ENCODE results near the gene RAB44.

DNA sequence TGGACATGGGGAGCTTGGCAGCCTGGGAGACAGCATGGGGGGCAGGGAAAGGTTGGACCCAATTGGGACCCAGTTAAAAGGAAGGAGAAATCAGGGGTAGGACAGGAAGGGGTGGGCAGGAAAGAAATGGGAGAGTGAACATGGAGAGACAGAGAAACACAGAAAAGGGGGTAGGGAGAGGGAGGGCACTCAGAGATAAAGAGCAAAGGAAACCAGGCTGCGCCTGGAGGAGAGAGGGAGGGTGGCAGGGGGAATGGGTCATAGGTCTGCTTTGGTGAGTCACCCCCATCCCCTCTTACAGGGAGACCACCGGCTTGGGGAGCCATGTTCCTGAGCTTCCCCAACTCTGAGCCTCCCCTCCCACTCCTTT lies 46.7 kb downstream of the RAB44 start:
- TF ChIP-seq SMC3 (conservative IDR thresholded peaks at IDR 0.05; ENCODE audit: insufficient read depth, low read depth, low read length): no peak
- TF ChIP-seq NFATC3 (IDR thresholded peaks at IDR 0.05): no peak
- TF ChIP-seq, protein P1, sequence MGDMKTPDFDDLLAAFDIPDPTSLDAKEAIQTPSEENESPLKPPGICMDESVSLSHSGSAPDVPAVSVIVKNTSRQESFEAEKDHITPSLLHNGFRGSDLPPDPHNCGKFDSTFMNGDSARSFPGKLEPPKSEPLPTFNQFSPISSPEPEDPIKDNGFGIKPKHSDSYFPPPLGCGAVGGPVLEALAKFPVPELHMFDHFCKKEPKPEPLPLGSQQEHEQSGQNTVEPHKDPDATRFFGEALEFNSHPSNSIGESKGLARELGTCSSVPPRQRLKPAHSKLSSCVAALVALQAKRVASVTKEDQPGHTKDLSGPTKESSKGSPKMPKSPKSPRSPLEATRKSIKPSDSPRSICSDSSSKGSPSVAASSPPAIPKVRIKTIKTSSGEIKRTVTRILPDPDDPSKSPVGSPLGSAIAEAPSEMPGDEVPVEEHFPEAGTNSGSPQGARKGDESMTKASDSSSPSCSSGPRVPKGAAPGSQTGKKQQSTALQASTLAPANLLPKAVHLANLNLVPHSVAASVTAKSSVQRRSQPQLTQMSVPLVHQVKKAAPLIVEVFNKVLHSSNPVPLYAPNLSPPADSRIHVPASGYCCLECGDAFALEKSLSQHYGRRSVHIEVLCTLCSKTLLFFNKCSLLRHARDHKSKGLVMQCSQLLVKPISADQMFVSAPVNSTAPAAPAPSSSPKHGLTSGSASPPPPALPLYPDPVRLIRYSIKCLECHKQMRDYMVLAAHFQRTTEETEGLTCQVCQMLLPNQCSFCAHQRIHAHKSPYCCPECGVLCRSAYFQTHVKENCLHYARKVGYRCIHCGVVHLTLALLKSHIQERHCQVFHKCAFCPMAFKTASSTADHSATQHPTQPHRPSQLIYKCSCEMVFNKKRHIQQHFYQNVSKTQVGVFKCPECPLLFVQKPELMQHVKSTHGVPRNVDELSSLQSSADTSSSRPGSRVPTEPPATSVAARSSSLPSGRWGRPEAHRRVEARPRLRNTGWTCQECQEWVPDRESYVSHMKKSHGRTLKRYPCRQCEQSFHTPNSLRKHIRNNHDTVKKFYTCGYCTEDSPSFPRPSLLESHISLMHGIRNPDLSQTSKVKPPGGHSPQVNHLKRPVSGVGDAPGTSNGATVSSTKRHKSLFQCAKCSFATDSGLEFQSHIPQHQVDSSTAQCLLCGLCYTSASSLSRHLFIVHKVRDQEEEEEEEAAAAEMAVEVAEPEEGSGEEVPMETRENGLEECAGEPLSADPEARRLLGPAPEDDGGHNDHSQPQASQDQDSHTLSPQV (IDR thresholded peaks at IDR 0.05): no peak
- TF ChIP-seq CBFA2T2 (conservative IDR thresholded peaks at IDR 0.05): no peak
- TF ChIP-seq FOXK2 (conservative IDR thresholded peaks at IDR 0.05 in 1 of 2, IDR thresholded peaks at IDR 0.05 in 1 of 2; ENCODE audit: low read depth in 2 of 2): no peak

Data from K562 (cell line).